NCI-H1930 (cell line): ENCODE data around the gene CDK6.

ENCODE experiments used
- DNase-seq, 2 experiments: peaks; one replicate each; lab custom pipeline; 2025; lab: John Stamatoyannopoulos, UW

Gene CDK6

GRCh38 chr7:92736870-92737269, 99.5 kb downstream of the CDK6 start:
- DNase-seq, result no peak

DNA sequence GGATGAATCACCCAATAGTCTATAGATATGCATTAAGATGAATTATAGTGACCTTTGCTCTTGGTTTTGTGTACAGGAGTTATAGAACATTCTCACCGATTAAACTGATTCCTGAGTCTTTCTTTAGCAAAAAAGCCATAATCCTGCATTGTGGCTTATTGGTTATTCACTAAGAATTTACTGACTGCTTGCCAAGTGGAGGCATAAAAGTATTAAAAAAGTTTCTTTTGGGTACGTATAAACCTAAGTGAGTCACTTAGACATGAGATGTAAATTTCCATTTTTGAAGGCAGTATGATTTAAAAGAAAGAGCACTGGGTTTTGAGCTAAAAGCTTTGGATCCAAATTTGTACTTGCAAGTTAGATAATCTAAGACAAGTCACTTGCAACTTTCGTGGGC, 100.7 kb downstream of the CDK6 start:
- DNase-seq, result no peak

GRCh38 chr7:92732316-92733036, 103.9 kb downstream of the CDK6 start:
- DNase-seq, result no peak

GRCh38 chr7:92731335-92732063, 104.9 kb downstream of the CDK6 start:
- no peak for DNase-seq

DNA sequence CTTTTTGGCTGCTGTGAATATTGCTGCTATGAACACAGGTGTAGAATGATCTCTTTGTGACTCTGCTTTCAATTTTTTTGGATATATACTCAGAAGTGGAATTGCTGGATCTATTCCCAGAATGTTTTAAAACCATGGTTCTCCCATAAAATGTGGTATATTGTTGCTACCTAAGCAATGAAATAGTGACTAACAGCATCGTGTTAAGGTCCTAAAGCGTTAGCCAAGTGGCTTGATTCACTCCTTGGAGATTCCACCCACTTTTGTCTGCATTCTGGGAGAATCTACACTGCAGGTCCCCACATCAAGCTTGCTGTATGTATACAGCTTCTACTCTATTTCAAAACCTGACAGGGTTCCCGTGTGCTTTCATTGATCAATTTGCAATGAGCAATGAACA, 105.6 kb downstream of the CDK6 start:
- no peak for DNase-seq

- DNase-seq, result no peak
Observed at GRCh38 chr7:92729751-92730150, 106.6 kb downstream of the CDK6 start.

- no peak for DNase-seq
Observed at GRCh38 chr7:92729172-92729571, 107.2 kb downstream of the CDK6 start.

- DNase-seq, result no peak
Observed at GRCh38 chr7:92727755-92728154, 108.6 kb downstream of the CDK6 start.

DNA sequence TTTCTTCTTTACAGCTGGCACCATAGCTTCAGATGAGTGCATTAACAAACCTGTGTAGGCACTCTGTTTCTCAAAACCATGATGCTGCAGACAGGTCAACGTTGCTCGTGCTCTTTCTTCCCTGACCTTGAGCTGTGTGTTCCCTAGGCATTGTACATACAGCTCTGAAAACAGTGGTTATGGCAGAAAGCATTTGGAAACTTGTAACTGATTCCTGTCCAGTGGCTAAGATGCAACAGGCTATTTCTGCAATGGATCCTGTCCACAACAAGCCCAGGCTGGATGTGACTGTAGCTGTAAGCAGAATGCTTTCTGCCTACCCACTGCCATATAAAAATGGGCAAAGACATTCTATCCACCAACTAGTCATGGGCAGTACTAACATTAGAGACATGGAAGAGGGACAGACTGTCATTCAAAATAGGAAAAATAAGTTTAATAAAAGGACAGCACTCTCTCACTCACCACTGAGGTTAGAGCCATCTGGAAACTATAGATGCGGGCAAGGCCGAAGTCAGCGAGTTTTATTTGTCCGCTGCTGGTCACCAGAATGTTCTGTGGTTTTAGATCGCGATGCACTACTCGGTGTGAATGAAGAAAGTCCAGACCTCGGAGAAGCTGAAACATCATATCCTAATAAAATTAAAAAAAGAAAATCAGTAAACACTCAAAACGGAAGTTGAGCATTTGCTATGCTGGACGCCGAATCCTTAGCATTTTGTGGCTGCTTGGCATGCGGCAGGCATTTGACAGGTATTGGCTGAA, 111.0 kb downstream of the CDK6 start:
- no peak for DNase-seq

DNA sequence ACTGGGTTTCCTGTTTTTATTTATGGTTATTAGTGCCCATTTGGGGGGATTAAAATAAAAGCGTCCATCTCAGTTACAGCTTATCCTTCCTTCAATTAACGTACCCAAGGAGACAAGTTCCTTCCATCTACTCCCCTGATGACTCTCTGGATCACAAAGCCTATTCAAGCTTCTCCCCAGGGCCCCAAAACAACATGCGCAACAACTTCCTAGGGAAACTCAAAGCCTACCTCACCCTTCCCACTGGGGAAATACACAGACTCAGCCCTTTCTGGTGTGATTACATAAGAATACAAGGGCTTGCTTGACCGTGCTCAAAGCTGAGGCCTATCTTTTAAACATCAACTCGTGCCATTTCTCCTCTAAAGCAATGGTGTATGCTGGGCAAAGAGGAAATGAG, 112.4 kb downstream of the CDK6 start:
- no peak for DNase-seq

DNA sequence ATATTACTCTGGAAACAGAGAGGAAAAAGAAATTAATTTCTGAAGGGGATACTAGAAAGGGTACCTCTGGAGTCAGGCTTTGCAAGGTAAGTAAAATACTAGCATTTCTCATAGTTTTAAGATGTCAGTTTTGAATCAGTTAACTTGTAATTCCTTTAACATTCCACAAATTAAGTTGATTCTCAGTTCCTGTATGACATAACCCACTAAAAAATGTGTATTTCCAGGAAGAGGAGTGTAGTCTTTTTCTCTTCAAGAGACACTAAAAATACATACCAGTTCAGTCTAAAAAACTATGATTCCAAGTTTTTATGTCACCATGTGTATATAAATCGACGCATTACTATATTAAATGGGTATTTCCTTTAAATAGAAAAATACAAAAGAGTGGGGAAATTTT, 113.2 kb downstream of the CDK6 start:
- no peak for DNase-seq

- DNase-seq, result no peak
Observed at GRCh38 chr7:92722541-92722940, 113.8 kb downstream of the CDK6 start.

GRCh38 chr7:92720604-92721350, 115.6 kb downstream of the CDK6 start:
- no peak for DNase-seq

DNA sequence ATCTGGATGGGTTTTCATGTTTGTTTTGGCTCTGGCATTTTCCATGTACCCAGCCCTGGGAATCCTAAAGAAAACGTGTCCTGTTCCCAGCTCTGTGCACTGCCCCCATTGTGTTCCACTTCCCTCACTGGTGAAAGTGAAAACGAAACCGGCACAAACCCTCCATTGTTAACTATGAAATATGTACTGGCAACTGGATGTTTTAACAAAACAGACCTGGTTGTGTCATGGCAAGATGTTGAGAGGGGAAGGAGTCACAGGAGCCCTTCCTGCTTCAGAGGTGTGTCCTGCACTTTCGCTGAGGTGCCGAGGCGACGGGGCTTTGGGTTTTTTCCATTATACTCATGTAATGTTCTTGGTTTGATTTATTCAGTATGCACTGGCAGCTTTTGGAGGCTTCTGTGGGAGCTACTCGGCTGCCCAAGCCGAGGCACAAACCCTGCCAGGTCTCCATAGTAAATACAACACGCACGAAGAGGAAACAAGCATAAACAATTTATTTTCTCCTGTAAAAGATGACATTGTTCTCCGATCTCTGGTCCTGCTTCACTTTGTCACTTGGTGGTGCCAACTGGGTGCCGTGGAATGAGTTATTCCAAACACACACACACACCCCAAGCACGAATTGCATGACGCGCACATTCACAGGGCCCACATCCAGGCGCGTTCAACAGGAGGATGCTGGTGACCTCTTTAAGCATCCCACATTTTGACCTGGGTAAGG, 118.2 kb downstream of the CDK6 start:
- DNase-seq, result no peak

DNA sequence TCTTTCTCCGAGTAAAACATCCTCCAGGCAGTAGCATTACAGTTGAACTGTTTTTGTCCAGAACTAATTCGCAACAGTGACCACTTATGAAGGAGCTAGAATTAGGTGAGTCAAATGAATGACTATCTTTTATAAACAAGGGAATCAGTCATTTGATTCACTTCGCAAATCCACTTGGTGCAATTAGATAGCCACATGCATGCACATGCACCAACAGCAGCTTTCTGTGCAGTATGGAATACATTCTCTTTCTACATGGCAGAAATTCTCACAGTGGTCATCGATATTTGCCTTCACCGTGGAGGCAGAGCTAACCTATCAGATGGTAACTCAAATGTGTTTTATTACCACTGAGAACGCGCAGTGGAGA, 118.8 kb downstream of the CDK6 start:
- DNase-seq, result no peak

- DNase-seq, result no peak
Observed at GRCh38 chr7:92716825-92717580, 119.4 kb downstream of the CDK6 start.

DNA sequence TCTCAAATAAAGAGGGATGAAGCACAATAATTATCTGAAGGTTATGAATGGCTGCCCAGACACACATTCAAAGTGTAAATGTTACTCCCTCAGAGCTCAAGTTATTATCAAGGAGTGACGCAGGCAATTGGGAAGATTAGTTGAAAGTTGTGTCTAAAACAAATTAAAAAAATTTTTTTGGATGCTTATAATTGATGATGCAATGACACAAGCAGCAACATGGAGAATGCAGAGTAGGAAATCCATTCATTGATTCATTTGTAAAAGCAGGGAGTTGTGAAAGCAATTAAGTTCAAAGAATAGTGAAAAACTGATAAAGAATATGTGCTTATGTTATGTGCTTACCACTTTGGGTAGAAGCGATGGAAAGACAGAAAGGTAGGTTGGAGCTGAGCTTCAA, 120.4 kb downstream of the CDK6 start:
- no peak for DNase-seq

DNA sequence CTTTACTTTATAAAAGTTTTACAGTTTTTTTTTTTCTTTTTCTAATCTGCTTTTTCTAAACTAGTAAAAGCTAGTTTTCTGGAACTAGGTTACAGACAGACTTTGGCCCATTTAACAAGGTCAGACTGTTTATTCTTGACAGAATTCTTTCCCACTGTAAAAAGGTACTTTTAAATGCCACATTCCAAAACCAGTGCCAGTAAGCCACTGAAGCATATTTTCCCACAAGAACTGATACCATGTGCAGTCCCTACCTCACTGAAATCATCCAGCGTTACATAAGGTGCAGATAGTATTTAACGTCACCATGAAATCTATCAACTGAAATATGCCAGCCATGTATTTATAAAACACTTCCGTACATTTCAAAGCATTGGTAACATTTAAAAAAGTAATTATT, 121.6 kb downstream of the CDK6 start:
- DNase-seq, result no peak

- no peak for DNase-seq
Observed at GRCh38 chr7:92714280-92714679, 122.1 kb downstream of the CDK6 start.

DNA sequence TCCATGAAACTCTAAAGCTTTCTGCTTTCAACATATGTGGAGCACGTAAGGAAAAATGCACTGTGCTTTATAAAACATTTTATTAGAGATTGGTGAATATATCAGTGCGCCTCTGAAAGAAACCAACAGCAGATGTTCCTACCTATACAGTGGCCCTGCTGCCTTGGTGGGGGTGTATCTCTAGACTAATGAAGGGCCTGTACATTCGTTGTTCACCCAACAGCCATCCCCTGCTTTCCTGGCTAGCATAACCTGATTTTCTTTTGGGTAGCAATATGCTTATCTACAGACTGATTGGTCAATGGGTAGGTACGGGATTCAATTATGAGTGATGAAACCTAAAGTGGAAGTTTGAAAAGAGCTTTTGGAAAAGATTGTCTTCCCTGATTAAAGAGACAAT, 126.5 kb downstream of the CDK6 start:
- no peak for DNase-seq

DNA sequence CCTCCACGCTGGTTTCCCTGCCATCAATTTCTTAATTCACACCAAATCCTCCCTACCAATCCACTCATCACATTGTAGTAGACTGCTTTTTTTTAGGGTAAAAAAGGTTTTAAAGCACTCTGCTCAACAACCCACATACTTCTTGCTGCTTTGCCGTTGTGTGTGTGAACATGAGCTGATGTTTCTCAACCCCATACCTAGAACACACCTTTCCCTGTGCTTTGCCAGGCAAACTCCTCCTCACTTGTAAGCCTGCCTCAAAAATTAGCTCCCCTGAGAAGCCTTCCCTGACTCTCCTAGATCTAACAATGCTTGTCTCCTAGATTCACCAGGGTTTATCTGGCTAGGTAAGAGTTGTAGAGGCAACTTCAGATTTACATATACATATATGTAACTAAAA, 127.2 kb downstream of the CDK6 start:
- no peak for DNase-seq
